Activated T-helper 2 cell treated with anti-CD3 and anti-CD28 coated beads, Interferon-gamma antibody, Interleukin-2, Interleukin-4, amounts not matched to agents 10 μg/mL and 5 μg/mL and 100 μg/mL, durations not matched to agents 14 hours and 24 hours and 36 hours (primary cell): ENCODE data around the gene CCSAP. TPM values are rescaled to one million over a fixed set of nuclear protein-coding genes. Genes with fewer than 3 reads are reported as not detected.

Experiments
- DNase-seq: peaks from one replicate; pipeline ENCODE4 v3.0.0; 2021; ENCODE audit warnings: low spot score
- H3K27ac Mint-ChIP-seq: one replicate; pipeline ENCODE4 v1.8.0; 2021; ENCODE audit warnings: mixed read lengths
- H3K27me3 Mint-ChIP-seq: one replicate; pipeline ENCODE4 v1.8.0; 2021; ENCODE audit warnings: low read depth, mixed read lengths
- H3K36me3 Mint-ChIP-seq: one replicate; pipeline ENCODE4 v1.8.0; 2021; ENCODE audit warnings: low read depth, mixed read lengths
- H3K4me1 Mint-ChIP-seq: one replicate; pipeline ENCODE4 v1.8.0; 2021; ENCODE audit warnings: low read depth, mixed read lengths
- H3K4me3 Mint-ChIP-seq: one replicate; pipeline ENCODE4 v1.8.0; 2021; ENCODE audit warnings: low read depth, mild to moderate bottlenecking, moderate library complexity, mixed read lengths
- H3K9me3 Mint-ChIP-seq: one replicate; pipeline ENCODE4 v1.8.0; 2021; ENCODE audit warnings: mixed read lengths
- intact Hi-C: fragments of 100-400 bp; cut with micrococcal nuclease; formaldehyde crosslinking; loops from one replicate; pipeline ENCODE4 v1.15.1; 2023
- total RNA-seq: library from RNA; stranded (reverse); gene quantifications from 2 replicates; pipeline ENCODE4 v1.2.3, GENCODE V29; 2022

The CCSAP gene
- total RNA-seq, 1 donor from 2014 or later = 12.3 TPM

DNA sequence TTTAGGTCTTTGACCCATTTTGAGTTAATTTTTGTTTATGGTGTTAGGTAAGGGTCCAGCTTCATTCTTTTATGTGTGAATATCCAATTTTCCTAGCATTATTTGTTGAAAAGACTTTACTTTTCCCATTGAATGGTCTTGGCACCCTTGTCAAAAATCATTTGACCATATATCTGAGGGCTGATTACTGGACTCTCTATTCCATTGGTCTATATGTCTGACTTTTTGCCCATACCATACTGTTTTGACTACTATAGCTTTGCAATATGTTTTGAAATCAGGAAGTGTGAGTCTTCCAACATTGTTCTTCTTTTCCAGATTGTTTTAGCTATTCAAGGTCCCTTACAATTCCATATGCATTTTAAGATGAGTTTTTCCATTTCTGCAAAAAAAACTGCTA lies 11.4 kb upstream of the CCSAP start:
- Mint-ChIP-seq H3K27me3 (peaks cover 64% of the 10 kb centered on the region), H3K4me3 (no peak overlapping the region), H3K4me1 (peaks cover 4% of the 10 kb centered on the region), H3K27ac (no peak overlapping the region), H3K36me3 (no peaks in the 10 kb centered on the region), H3K9me3 (peaks cover 10% of the 10 kb centered on the region)
- intact Hi-C loops = no loop called here
- no peak for DNase-seq

DNA sequence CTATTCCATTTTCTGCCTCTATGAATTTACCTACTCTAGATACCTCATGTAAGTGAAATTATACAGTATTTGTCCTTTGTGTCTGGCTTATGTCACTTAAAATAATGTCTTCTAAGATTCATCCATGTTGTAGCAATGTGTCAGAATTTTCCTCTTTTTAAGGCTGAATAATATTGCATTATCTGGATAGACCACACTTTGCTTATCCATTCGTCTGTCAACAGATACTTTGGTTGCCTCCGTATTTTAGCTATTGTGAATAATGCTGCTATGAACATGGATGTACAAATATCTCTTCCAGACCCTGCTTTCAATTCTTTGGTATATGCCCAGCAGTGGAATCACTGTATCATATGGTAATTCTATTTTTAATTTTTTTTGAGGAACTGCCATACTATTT lies 10.1 kb upstream of the CCSAP start:
- H3K27me3 Mint-ChIP-seq = peaks cover 53% of the 10 kb centered on the region
- peaks cover under 1% of the 10 kb centered on the region for H3K4me1 Mint-ChIP-seq
- no peak overlapping the region for H3K4me3 Mint-ChIP-seq
- H3K9me3 Mint-ChIP-seq = peaks cover 10% of the 10 kb centered on the region
- H3K36me3 Mint-ChIP-seq = no peaks in the 10 kb centered on the region
- no peak for DNase-seq
- intact Hi-C loops = no loop called here
- no peak overlapping the region for H3K27ac Mint-ChIP-seq

DNA sequence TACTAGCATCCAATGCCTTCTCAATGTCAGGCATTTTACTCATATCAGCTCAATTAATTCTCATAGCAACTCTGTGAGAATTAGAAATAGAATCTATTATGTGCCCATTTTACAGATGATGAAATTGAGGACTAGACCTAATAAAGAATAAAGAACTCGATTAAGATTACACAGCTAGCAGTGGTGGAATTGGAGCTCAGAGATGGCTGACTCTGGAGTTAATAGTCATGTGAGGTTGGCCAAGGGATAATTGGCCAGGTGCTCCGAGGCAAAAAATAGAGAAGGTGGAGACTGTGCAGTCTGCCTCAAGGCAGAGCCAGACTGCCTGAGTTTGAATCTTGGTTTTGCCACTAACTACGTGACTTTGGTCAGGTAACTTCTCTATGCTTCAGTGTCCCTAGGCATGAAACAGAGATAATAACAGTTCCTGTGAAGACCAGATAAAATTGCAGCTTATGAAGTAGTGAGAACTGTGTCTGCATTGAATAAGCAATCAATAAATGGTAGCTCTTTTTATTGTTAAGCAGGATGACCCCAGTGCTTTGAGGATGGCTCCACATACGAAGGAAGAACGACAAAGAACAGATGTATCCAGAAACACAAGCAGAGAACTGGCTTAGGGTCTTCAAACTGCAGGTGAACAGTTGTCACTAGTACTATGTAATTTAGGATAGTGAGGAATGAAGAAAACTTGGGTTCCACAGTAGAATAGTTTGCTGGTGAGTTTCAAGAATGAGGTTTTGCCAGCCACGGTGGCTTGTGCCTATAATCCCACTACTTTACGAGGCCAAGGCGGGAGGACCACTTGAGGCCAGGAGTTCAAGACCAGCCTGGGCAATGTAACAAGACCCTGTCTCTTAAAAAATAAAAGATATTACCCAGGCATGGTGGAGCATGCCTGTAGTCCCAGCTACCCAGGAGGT lies 6.9 kb upstream of the CCSAP start:
- Mint-ChIP-seq H3K9me3 (peaks cover 2% of the 10 kb centered on the region), H3K27ac (no peak overlapping the region), H3K36me3 (no peaks in the 10 kb centered on the region), H3K4me1 (peaks cover 2% of the 10 kb centered on the region), H3K4me3 (no peak overlapping the region), H3K27me3 (peaks cover 52% of the 10 kb centered on the region)
- intact Hi-C loops = loop anchor here (5.0 kb wide), 1 partner anchor 278 kb away; the partner anchor contains the start of genes TAF5L and URB2
- no peak for DNase-seq

DNA sequence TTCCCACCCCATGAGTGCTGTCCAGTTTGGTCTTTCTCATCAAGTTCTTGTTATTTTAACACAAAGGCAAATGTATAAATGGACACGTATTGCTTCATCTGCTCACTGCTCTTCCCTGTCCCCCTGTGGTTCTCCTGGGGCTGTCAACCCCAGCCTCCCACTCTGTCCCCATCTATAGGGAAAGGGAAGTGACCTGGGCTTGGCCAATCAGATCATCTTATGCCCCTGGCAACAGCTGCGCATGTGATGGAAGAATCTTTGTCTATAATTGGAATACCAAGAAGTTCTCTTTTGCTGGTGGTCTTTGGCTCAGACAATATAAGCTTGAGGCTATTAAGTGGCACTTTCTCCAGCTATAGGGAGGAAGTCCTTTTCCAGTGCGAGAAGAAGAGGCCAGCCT lies 4.7 kb upstream of the CCSAP start:
- no peak overlapping the region for H3K4me3 Mint-ChIP-seq
- intact Hi-C loops = loop anchor here (5.0 kb wide), 1 partner anchor 280 kb away; the partner anchor contains the start of genes TAF5L and URB2
- no peaks in the 10 kb centered on the region for H3K36me3 Mint-ChIP-seq
- peaks cover 41% of the 10 kb centered on the region for H3K27me3 Mint-ChIP-seq
- peaks cover 7% of the 10 kb centered on the region for H3K4me1 Mint-ChIP-seq
- H3K9me3 Mint-ChIP-seq = no peaks in the 10 kb centered on the region
- no peak overlapping the region for H3K27ac Mint-ChIP-seq
- no peak for DNase-seq

DNA sequence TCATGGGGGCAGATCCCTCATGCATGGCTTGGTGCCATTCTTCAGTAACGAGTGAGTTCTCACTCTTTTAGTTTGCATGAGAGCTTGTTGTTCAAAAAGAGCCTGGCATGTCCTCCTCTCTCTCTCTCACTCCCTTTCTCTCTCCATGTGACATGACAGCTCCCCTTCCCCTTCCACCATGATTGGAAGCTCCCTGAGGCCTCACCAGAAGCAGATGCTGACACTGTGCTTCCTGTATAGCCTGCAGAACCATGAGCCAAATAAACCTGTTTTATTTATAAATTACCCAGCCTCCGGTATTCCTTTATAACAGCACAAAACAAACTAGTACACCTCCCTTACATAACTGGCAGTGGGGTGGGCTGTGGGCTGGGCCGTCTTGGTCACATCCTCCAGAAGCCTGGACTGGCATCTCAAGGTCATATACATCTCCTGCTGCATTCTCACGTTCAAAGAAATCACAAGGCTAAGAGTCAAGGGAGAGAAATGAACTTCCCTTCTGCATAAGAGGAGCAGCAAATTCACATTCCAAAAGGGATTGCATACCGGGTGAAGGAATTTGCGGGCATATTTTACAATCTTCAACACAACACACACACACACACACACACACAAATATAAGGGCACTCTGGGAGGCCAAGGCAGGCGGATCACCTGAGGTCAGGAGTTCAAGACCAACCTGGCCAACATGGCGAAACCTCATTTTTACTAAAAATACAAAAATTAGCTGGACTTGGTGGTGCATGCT lies 2.3 kb upstream of the CCSAP start:
- H3K27me3 Mint-ChIP-seq = peaks cover 33% of the 10 kb centered on the region
- no peak overlapping the region for H3K27ac Mint-ChIP-seq
- H3K4me1 Mint-ChIP-seq = peaks cover 20% of the 10 kb centered on the region
- no peak for DNase-seq
- intact Hi-C loops = loop anchor here (5.0 kb wide), 2 partner anchors 162 to 282 kb away; partner anchors contain the start of genes NUP133, TAF5L and URB2
- H3K36me3 Mint-ChIP-seq = peaks cover 8% of the 10 kb centered on the region
- H3K9me3 Mint-ChIP-seq = no peaks in the 10 kb centered on the region
- peak overlapping the region; percentile 42 for H3K4me3 Mint-ChIP-seq

DNA sequence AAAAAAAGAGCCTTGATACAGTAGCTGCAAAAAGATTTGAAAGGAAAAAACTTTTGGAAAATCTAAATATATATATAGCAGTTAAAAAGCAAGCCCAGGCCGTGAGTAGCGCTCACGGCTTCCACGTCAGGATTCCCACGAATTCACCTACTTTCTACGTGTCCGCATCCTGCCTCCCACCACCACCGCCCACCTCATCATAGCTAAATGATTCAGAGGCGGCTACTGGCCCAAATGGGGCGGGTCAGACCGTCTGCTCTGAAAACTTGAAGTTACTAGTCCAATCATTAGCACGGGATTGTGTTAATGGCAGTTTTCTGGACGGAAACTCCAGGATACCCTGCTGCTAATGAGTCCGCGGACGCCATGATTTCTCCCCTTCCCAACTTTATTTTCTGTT lies 1.3 kb upstream of the CCSAP start:
- DNase-seq = no peak
- no peaks in the 10 kb centered on the region for H3K9me3 Mint-ChIP-seq
- peaks cover 26% of the 10 kb centered on the region for H3K27me3 Mint-ChIP-seq
- peaks cover 30% of the 10 kb centered on the region for H3K4me1 Mint-ChIP-seq
- no peak overlapping the region for H3K27ac Mint-ChIP-seq
- peaks cover 16% of the 10 kb centered on the region for H3K36me3 Mint-ChIP-seq
- H3K4me3 Mint-ChIP-seq = peak overlapping the region; percentile 28
- intact Hi-C loops = loop anchor here (5.0 kb wide), 1 partner anchor 163 kb away; the partner anchor contains the start of gene NUP133

DNA sequence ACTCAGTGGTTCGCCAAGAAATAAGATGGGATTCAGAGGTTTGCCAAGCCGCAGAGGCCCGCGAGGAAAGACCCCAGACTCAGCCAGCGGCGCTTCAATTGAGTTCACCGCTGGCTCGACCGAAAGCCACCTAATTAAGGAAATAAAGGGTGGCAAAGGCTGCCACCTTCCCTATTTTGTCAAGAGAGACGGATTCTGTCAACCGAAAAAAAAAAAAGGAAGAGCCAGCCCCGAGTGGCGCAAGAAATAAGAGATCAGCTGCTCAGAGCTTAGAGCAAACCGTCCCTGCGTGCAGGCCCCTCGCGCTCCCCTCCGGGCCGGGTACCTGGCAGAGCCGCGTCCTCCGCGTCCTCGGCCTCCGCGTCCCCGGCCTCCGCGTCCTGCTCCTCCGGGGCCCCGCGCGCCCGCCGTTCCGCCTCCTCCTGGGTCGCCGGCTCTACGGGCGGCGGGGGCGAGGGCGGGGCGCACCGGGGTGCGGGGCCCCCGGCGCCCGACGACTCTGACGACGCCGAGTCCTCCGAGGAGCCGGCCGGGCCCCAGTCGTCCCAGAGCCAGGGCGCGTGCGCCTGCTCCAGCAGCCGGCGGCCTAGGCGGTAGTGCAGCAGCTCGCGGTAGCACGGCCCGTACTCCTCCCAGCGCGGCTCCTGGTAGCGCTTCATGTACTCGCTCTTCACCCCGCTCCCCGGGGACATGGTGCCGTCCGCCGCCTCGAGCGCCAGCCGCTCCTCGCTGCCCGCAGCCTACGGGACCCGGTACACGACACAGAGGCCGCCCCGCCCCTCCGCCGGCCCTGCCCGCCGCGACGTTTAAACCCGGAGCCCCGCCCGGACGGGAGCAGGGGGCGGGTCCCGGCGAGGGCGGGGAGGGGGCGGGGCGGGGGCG lies 832 bp downstream of the CCSAP start:
- H3K27ac Mint-ChIP-seq = peak overlapping the region; percentile 89
- H3K4me3 Mint-ChIP-seq = peak overlapping the region; percentile 94
- DNase-seq = peak; percentile 81
- intact Hi-C loops = loop anchor here (1.0 to 5.0 kb wide), 3 partner anchors 71 to 165 kb away; partner anchors contain the start of genes NUP133 and RAB4A
- H3K4me1 Mint-ChIP-seq = peaks cover 47% of the 10 kb centered on the region
- peaks cover 26% of the 10 kb centered on the region for H3K36me3 Mint-ChIP-seq
- H3K9me3 Mint-ChIP-seq = no peaks in the 10 kb centered on the region
- H3K27me3 Mint-ChIP-seq = peaks cover 14% of the 10 kb centered on the region

DNA sequence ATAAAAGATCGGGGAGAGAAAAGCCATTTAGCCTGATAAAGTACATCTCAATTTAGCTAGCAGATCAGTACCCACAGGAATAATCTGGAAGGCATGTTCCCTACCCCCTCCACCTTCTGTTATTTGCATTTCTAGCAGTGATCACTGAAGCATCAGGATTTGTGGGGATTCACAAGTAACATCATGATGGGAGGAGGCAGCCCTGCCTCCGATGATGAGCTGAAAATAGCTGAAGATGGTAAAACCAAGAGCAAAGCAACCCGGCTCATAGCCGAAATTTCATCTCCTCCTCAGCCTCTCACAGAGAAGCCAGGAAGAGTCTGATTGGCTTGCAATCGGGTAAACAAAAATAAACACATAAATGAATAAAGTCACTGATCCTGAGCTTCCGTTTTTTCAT lies 2.4 kb downstream of the CCSAP start:
- H3K4me1 Mint-ChIP-seq = peaks cover 49% of the 10 kb centered on the region
- DNase-seq = no peak
- intact Hi-C loops = loop anchor here (5.0 kb wide), 1 partner anchor 167 kb away; the partner anchor contains the start of gene NUP133
- H3K36me3 Mint-ChIP-seq = peaks cover 31% of the 10 kb centered on the region
- peaks cover 7% of the 10 kb centered on the region for H3K27me3 Mint-ChIP-seq
- H3K27ac Mint-ChIP-seq = peak overlapping the region; percentile 14
- peaks cover 1% of the 10 kb centered on the region for H3K9me3 Mint-ChIP-seq
- peak overlapping the region; percentile 94 for H3K4me3 Mint-ChIP-seq

DNA sequence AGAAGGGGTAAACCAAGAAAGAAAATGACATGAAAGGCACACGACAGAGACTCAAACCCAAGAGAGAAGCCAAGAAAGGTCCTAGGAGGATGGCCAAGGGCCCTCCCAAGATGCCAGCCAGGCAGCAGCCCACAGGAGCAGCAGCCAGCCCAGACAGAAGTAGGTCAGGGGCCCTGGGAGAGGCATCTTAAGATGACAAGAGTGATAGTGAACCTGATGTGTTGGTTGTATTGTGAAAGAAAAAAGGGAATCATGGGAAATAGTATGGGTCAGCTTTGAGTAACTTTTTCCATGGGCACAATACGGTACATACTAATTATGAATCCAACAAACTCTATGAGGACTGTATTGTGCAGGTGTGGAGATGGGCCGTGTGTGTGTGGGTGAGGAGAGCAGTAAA lies 3.3 kb downstream of the CCSAP start:
- intact Hi-C loops = loop anchor here (2.0 kb wide), 1 partner anchor 15 kb away; no protein-coding TSS in a partner anchor

DNA sequence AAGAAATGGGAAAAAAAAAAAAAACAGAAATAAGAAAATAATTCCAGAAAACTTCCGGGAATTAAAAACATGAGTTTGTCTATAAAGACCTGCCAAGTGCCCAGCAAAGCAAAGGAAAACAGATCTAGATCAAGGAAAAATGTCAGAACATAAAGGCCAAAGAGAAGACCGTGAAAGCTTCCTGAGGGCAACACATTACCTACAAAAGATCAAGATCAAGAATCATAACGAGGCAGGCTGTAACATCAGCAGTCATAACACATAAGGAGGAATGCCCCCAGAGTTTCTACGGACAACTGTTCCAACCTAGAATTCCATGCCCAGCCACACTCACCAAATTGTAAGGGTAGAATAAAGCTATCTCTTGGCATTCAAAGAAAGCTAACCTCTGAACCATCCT lies 3.8 kb downstream of the CCSAP start:
- Mint-ChIP-seq H3K36me3 (peaks cover 45% of the 10 kb centered on the region), H3K4me3 (peak overlapping the region; percentile 94), H3K27me3 (no peaks in the 10 kb centered on the region), H3K4me1 (peaks cover 49% of the 10 kb centered on the region), H3K27ac (peak overlapping the region; percentile 10), H3K9me3 (peaks cover 13% of the 10 kb centered on the region)
- DNase-seq = no peak
- intact Hi-C loops = loop anchor here (2.0 kb wide), 1 partner anchor 14 kb away; no protein-coding TSS in a partner anchor

More for the DNA sequence above, 3.3 kb downstream of the CCSAP start:
- peak overlapping the region; percentile 38 for H3K27ac Mint-ChIP-seq
- peaks cover 8% of the 10 kb centered on the region for H3K9me3 Mint-ChIP-seq
- peaks cover 49% of the 10 kb centered on the region for H3K4me1 Mint-ChIP-seq
- H3K36me3 Mint-ChIP-seq = peaks cover 40% of the 10 kb centered on the region
- DNase-seq = no peak
- H3K4me3 Mint-ChIP-seq = peak overlapping the region; percentile 94
- H3K27me3 Mint-ChIP-seq = no peaks in the 10 kb centered on the region

DNA sequence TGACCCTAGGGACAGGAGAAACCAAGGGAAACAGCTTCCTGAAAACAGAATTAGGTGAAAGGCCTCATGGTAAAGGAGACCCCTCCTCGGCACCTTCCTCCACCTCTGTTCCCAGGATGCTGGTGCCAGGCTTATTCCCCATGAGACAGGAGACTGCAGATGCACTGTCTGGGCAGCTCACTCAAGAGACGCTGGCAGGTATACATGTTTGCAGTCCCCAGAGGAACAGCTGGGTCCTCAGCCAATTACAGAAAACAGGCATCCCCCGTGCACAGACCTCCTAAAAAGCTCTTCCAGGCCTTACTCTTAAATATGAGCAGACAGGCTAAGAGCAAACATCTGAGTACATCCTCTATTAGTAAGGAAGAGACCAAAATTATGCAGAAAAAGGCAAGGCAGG lies 6.5 kb downstream of the CCSAP start:
- H3K27ac Mint-ChIP-seq = no peak overlapping the region
- intact Hi-C loops = no loop called here
- no peak for DNase-seq
- H3K36me3 Mint-ChIP-seq = peaks cover 45% of the 10 kb centered on the region
- H3K4me3 Mint-ChIP-seq = no peak overlapping the region
- peaks cover 41% of the 10 kb centered on the region for H3K4me1 Mint-ChIP-seq
- H3K27me3 Mint-ChIP-seq = no peaks in the 10 kb centered on the region
- peaks cover 13% of the 10 kb centered on the region for H3K9me3 Mint-ChIP-seq

DNA sequence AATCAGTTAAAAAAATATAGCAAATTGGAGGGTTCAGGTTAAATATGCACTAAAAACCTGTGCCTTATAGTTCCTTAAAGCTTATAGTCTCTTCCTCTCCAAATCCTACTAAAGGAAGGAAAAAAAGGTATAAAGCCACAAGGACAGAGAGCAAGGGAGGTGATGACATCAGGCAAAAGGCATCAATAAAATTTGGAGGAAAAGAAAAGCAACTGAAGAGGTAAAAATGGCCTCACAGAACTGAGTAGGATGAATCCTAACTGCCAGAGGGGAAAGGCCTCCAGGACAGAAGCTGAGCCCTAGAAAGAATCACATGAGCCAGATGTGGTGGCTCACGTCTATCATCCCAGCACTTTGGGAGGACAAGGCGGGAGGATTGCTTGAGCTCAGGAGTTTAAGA lies 8.1 kb downstream of the CCSAP start:
- no peak for DNase-seq
- peaks cover 42% of the 10 kb centered on the region for H3K36me3 Mint-ChIP-seq
- H3K4me1 Mint-ChIP-seq = peaks cover 27% of the 10 kb centered on the region
- H3K4me3 Mint-ChIP-seq = no peak overlapping the region
- intact Hi-C loops = no loop called here
- H3K27me3 Mint-ChIP-seq = no peaks in the 10 kb centered on the region
- H3K27ac Mint-ChIP-seq = no peak overlapping the region
- H3K9me3 Mint-ChIP-seq = peaks cover 13% of the 10 kb centered on the region
